ENCODE data around the gene PLAAT2. TPM values are rescaled to one million over a fixed set of nuclear protein-coding genes. Genes with fewer than 3 reads are reported as not detected.

PLAAT2 gene
- total RNA-seq, result not detected in 2 replicates

GRCh38 chr11:63563201-63564055, at the start of gene PLAAT2:
Gene PLAAT2 (minus strand): TSS chr11:63563379. CDS start chr11:63563324, 55 bp downstream.
- Mint-ChIP-seq H3K27me3 (peaks cover 8% of the 10 kb centered on the region), H3K9me3 (no peaks in the 10 kb centered on the region), H3K4me1 (peaks cover 45% of the 10 kb centered on the region), H3K36me3 (ENCODE audit: low read depth) (no peaks in the 10 kb centered on the region), H3K4me3 (no peak within 1 kb of the TSS), H3K27ac (no peak within 1 kb of the TSS)
- CTCF ChIA-PET, result no interaction called here
- no peak for TF ChIP-seq CTCF (IDR thresholded peaks at IDR 0.05)
- DNase-seq (no peak), ATAC-seq (ENCODE audit: low read depth) (no peak)
- intact Hi-C loops (cut with micrococcal nuclease), result loop anchor here (10.0 kb wide), 1 partner anchor 679 kb away; the partner anchor contains the start of gene SLC3A2
- POLR2A ChIA-PET, result no interaction called here

- DNase-seq (no peak), ATAC-seq (ENCODE audit: low read depth) (no peak)
- Mint-ChIP-seq H3K9me3 (no peaks in the 10 kb centered on the region), H3K4me1 (peaks cover 15% of the 10 kb centered on the region), H3K27ac (no peak overlapping the region), H3K27me3 (peaks cover 7% of the 10 kb centered on the region), H3K36me3 (ENCODE audit: low read depth) (no peaks in the 10 kb centered on the region), H3K4me3 (no peak overlapping the region)
- ChIA-PET POLR2A (no interaction called here), CTCF (no interaction called here)
- no peak for TF ChIP-seq CTCF (IDR thresholded peaks at IDR 0.05)
- intact Hi-C loops (cut with micrococcal nuclease), result loop anchor here (5.0 kb wide), 1 partner anchor 45 kb away; no protein-coding TSS in a partner anchor
These were observed 49.0 kb upstream of the PLAAT2 start for GRCh38 chr11:63612181-63612580.

- no peaks in the 10 kb centered on the region for H3K36me3 Mint-ChIP-seq (ENCODE audit: low read depth)
- ATAC-seq (ENCODE audit: low read depth) (no peak), DNase-seq (no peak)
- no peaks in the 10 kb centered on the region for H3K9me3 Mint-ChIP-seq
- no peak overlapping the region for H3K27ac Mint-ChIP-seq
- H3K27me3 Mint-ChIP-seq, result peaks cover 7% of the 10 kb centered on the region
- ChIA-PET POLR2A (no interaction called here), CTCF (no interaction called here)
- H3K4me1 Mint-ChIP-seq, result peaks cover 15% of the 10 kb centered on the region
- no peak for TF ChIP-seq CTCF (IDR thresholded peaks at IDR 0.05)
- H3K4me3 Mint-ChIP-seq, result no peak overlapping the region
- intact Hi-C loops (cut with micrococcal nuclease), result loop anchor here (5.0 kb wide), 1 partner anchor 44 kb away; no protein-coding TSS in a partner anchor
These were observed 48.2 kb upstream of the PLAAT2 start for GRCh38 chr11:63611395-63611747.

GRCh38 chr11:63610604-63611394, 47.6 kb upstream of the PLAAT2 start:
- no peak for ATAC-seq (ENCODE audit: low read depth)

More at GRCh38 chr11:63610604-63611394, 47.6 kb upstream of the PLAAT2 start:
- no peak overlapping the region for H3K4me3 Mint-ChIP-seq
- H3K27me3 Mint-ChIP-seq, result peaks cover 4% of the 10 kb centered on the region
- CTCF ChIA-PET, result no interaction called here
- no peak for TF ChIP-seq CTCF (IDR thresholded peaks at IDR 0.05)
- no peaks in the 10 kb centered on the region for H3K9me3 Mint-ChIP-seq
- H3K36me3 Mint-ChIP-seq (ENCODE audit: low read depth), result no peaks in the 10 kb centered on the region
- intact Hi-C loops (cut with micrococcal nuclease), result loop anchor here (5.0 kb wide), 1 partner anchor 43 kb away; no protein-coding TSS in a partner anchor
- H3K27ac Mint-ChIP-seq, result no peak overlapping the region
- POLR2A ChIA-PET, result no interaction called here
- no peak for DNase-seq
- peaks cover 15% of the 10 kb centered on the region for H3K4me1 Mint-ChIP-seq

Measured in activated B cell treated with CpG ODN at 0.5 μM for 24 hours (primary cell).